Activated naive CD8-positive, alpha-beta T cell treated with anti-CD3 and anti-CD28 coated beads for 36 hours (primary cell): Measurements from ENCODE around the gene C9orf78. TPM values are rescaled to one million over a fixed set of nuclear protein-coding genes. Genes with fewer than 3 reads are reported as not detected.

Experiments
- DNase-seq: peaks from one replicate; pipeline ENCODE4 v3.0.0; 2021
- H3K27ac Mint-ChIP-seq: one replicate; pipeline ENCODE4 v1.8.0; 2022; ENCODE audit warnings: mild to moderate bottlenecking, moderate library complexity, mixed read lengths
- H3K27me3 Mint-ChIP-seq: one replicate; pipeline ENCODE4 v1.8.0; 2022; ENCODE audit warnings: mild to moderate bottlenecking, mixed read lengths
- H3K36me3 Mint-ChIP-seq: one replicate; pipeline ENCODE4 v1.8.0; 2021; ENCODE audit warnings: mild to moderate bottlenecking, mixed read lengths
- H3K4me1 Mint-ChIP-seq: one replicate; pipeline ENCODE4 v1.8.0; 2021; ENCODE audit warnings: mixed read lengths
- H3K4me3 Mint-ChIP-seq: one replicate; pipeline ENCODE4 v1.8.0; 2022; ENCODE audit warnings: mild to moderate bottlenecking, moderate library complexity, mixed read lengths
- H3K9me3 Mint-ChIP-seq: one replicate; pipeline ENCODE4 v1.8.0; 2022; ENCODE audit warnings: mixed read lengths
- total RNA-seq, 2 experiments: library from RNA; stranded (reverse); gene quantifications; one replicate each; pipeline ENCODE4 v1.2.3, GENCODE V29; 2021

Gene C9orf78
- 10 to 100 TPM; 66.3 to 68.2 TPM for total RNA-seq

GRCh38 chr9:129835128-129835859 is at the start of gene C9orf78, which contains the start of gene USP20:
Gene C9orf78, minus strand, starts transcription at chr9:129835275. Its CDS starts 54 bp downstream, at chr9:129835221.
Gene USP20, plus strand, starts transcription at chr9:129835458. Its CDS starts 17,098 bp downstream, at chr9:129852556.
- Mint-ChIP-seq H3K27ac (peak within 1 kb of the TSS; percentile 99), H3K9me3 (no peaks in the 10 kb centered on the region), H3K4me1 (peaks cover 51% of the 10 kb centered on the region), H3K36me3 (peaks cover 37% of the 10 kb centered on the region), H3K4me3 (peak within 1 kb of the TSS; percentile 99), H3K27me3 (no peaks in the 10 kb centered on the region)
- peak; percentile 100 for DNase-seq

GRCh38 chr9:129884220-129885017 is 49.3 kb upstream of the C9orf78 start:
- peak overlapping the region; percentile 100 for H3K27ac Mint-ChIP-seq
- peak overlapping the region; percentile 92 for H3K4me3 Mint-ChIP-seq
- H3K36me3 Mint-ChIP-seq = peaks cover 42% of the 10 kb centered on the region
- DNase-seq = peak; percentile 97
- peaks cover 3% of the 10 kb centered on the region for H3K27me3 Mint-ChIP-seq
- H3K9me3 Mint-ChIP-seq = peaks cover 2% of the 10 kb centered on the region
- H3K4me1 Mint-ChIP-seq = peaks cover 48% of the 10 kb centered on the region

GRCh38 chr9:129881547-129882324 is 46.7 kb upstream of the C9orf78 start:
- peaks cover 23% of the 10 kb centered on the region for H3K4me1 Mint-ChIP-seq
- peak overlapping the region; percentile 4 for H3K27ac Mint-ChIP-seq
- no peak overlapping the region for H3K4me3 Mint-ChIP-seq

GRCh38 chr9:129880654-129881546 is 45.8 kb upstream of the C9orf78 start:
- no peaks in the 10 kb centered on the region for H3K9me3 Mint-ChIP-seq
- H3K36me3 Mint-ChIP-seq = peaks cover 20% of the 10 kb centered on the region
- no peak for DNase-seq
- H3K4me1 Mint-ChIP-seq = peaks cover 20% of the 10 kb centered on the region
- no peaks in the 10 kb centered on the region for H3K27me3 Mint-ChIP-seq
- H3K4me3 Mint-ChIP-seq = no peak overlapping the region
- H3K27ac Mint-ChIP-seq = peak overlapping the region; percentile 25

More at GRCh38 chr9:129881547-129882324, 46.7 kb upstream of the C9orf78 start:
- no peaks in the 10 kb centered on the region for H3K27me3 Mint-ChIP-seq
- DNase-seq = no peak
- no peaks in the 10 kb centered on the region for H3K9me3 Mint-ChIP-seq
- peaks cover 23% of the 10 kb centered on the region for H3K36me3 Mint-ChIP-seq

GRCh38 chr9:129879991-129880653 is 45.0 kb upstream of the C9orf78 start:
- Mint-ChIP-seq H3K36me3 (peaks cover 16% of the 10 kb centered on the region), H3K27me3 (no peaks in the 10 kb centered on the region), H3K9me3 (no peaks in the 10 kb centered on the region), H3K4me1 (peaks cover 18% of the 10 kb centered on the region), H3K27ac (no peak overlapping the region), H3K4me3 (no peak overlapping the region)
- no peak for DNase-seq

- Mint-ChIP-seq H3K36me3 (peaks cover 11% of the 10 kb centered on the region), H3K4me3 (no peak overlapping the region), H3K4me1 (peaks cover 15% of the 10 kb centered on the region), H3K27me3 (no peaks in the 10 kb centered on the region), H3K9me3 (no peaks in the 10 kb centered on the region), H3K27ac (no peak overlapping the region)
- no peak for DNase-seq
Observed at GRCh38 chr9:129879103-129879699, 44.1 kb upstream of the C9orf78 start.

- Mint-ChIP-seq H3K36me3 (peaks cover 9% of the 10 kb centered on the region), H3K27me3 (no peaks in the 10 kb centered on the region), H3K4me3 (no peak overlapping the region), H3K9me3 (no peaks in the 10 kb centered on the region), H3K27ac (no peak overlapping the region), H3K4me1 (peaks cover 7% of the 10 kb centered on the region)
- no peak for DNase-seq
Observed at GRCh38 chr9:129878291-129878690, 43.2 kb upstream of the C9orf78 start.

GRCh38 chr9:129876815-129877214 is 41.7 kb upstream of the C9orf78 start:
- Mint-ChIP-seq H3K36me3 (peaks cover 14% of the 10 kb centered on the region), H3K27me3 (no peaks in the 10 kb centered on the region), H3K4me3 (no peak overlapping the region), H3K4me1 (peaks cover 7% of the 10 kb centered on the region), H3K27ac (no peak overlapping the region), H3K9me3 (no peaks in the 10 kb centered on the region)
- no peak for DNase-seq

- Mint-ChIP-seq H3K4me3 (no peak overlapping the region), H3K36me3 (peaks cover 16% of the 10 kb centered on the region), H3K27me3 (no peaks in the 10 kb centered on the region), H3K4me1 (peaks cover 9% of the 10 kb centered on the region), H3K27ac (peak overlapping the region; percentile 54), H3K9me3 (no peaks in the 10 kb centered on the region)
- DNase-seq = no peak
Observed at GRCh38 chr9:129875687-129876395, 40.8 kb upstream of the C9orf78 start.

- DNase-seq = no peak
- H3K4me1 Mint-ChIP-seq = peaks cover 14% of the 10 kb centered on the region
Observed at GRCh38 chr9:129875181-129875611, 40.1 kb upstream of the C9orf78 start.

GRCh38 chr9:129874261-129875101 is 39.4 kb upstream of the C9orf78 start:
- Mint-ChIP-seq H3K27ac (peak overlapping the region; percentile 46), H3K4me3 (no peak overlapping the region), H3K36me3 (peaks cover 19% of the 10 kb centered on the region), H3K9me3 (no peaks in the 10 kb centered on the region), H3K4me1 (peaks cover 19% of the 10 kb centered on the region), H3K27me3 (no peaks in the 10 kb centered on the region)
- no peak for DNase-seq

More at GRCh38 chr9:129875181-129875611, 40.1 kb upstream of the C9orf78 start:
- Mint-ChIP-seq H3K36me3 (peaks cover 18% of the 10 kb centered on the region), H3K9me3 (no peaks in the 10 kb centered on the region), H3K27ac (no peak overlapping the region), H3K4me3 (no peak overlapping the region), H3K27me3 (no peaks in the 10 kb centered on the region)

- H3K27me3 Mint-ChIP-seq = no peaks in the 10 kb centered on the region
- peak overlapping the region; percentile 68 for H3K27ac Mint-ChIP-seq
- no peak for DNase-seq
- no peaks in the 10 kb centered on the region for H3K9me3 Mint-ChIP-seq
- peaks cover 19% of the 10 kb centered on the region for H3K36me3 Mint-ChIP-seq
- H3K4me1 Mint-ChIP-seq = peaks cover 24% of the 10 kb centered on the region
- H3K4me3 Mint-ChIP-seq = no peak overlapping the region
Observed at GRCh38 chr9:129873563-129874190, 38.6 kb upstream of the C9orf78 start.
